SK-N-DZ (cell line): Measurements from ENCODE around the gene RAPGEF6.
A peak's percentile ranks its signal among the peaks of the same experiment; 100 is the strongest.

Experiments used
- DNase-seq: peaks from one replicate; pipeline ENCODE4 v3.0.0-alpha.2; 2015; ENCODE audit warnings: low spot score

The RAPGEF6 gene

GRCh38 chr5:131541762-131542161 lies 93.3 kb downstream of the RAPGEF6 start:
- no peak for DNase-seq

GRCh38 chr5:131541071-131541470 lies 94.0 kb downstream of the RAPGEF6 start:
- DNase-seq = no peak

- DNase-seq = no peak
These were observed 95.8 kb downstream of the RAPGEF6 start for GRCh38 chr5:131539251-131539650.

- DNase-seq = no peak
These were observed 96.8 kb downstream of the RAPGEF6 start for GRCh38 chr5:131538177-131538593.

GRCh38 chr5:131536850-131537448 lies 98.1 kb downstream of the RAPGEF6 start:
- DNase-seq = no peak

- peak; percentile 32 for DNase-seq
These were observed 98.7 kb downstream of the RAPGEF6 start for GRCh38 chr5:131536211-131536826.

- no peak for DNase-seq
These were observed 100.1 kb downstream of the RAPGEF6 start for GRCh38 chr5:131534974-131535373.

GRCh38 chr5:131533836-131534235 lies 101.2 kb downstream of the RAPGEF6 start:
- DNase-seq = no peak

GRCh38 chr5:131532031-131532640 lies 102.9 kb downstream of the RAPGEF6 start:
- DNase-seq = no peak

- no peak for DNase-seq
These were observed 104.2 kb downstream of the RAPGEF6 start for GRCh38 chr5:131530706-131531331.

- DNase-seq = no peak
These were observed 106.3 kb downstream of the RAPGEF6 start for GRCh38 chr5:131528682-131529081.

- no peak for DNase-seq
These were observed 109.2 kb downstream of the RAPGEF6 start for GRCh38 chr5:131525805-131526204.

- no peak for DNase-seq
These were observed 110.6 kb downstream of the RAPGEF6 start for GRCh38 chr5:131524431-131524830.

- DNase-seq = peak; percentile 37
These were observed 111.4 kb downstream of the RAPGEF6 start for GRCh38 chr5:131523500-131524185.

GRCh38 chr5:131521252-131521651 lies 113.8 kb downstream of the RAPGEF6 start:
- DNase-seq = no peak

- DNase-seq = no peak
These were observed 119.7 kb downstream of the RAPGEF6 start for GRCh38 chr5:131515348-131515747.

GRCh38 chr5:131514316-131515283 lies 120.4 kb downstream of the RAPGEF6 start:
- DNase-seq = no peak

- no peak for DNase-seq
These were observed 121.2 kb downstream of the RAPGEF6 start for GRCh38 chr5:131513780-131514179.

- no peak for DNase-seq
These were observed 123.1 kb downstream of the RAPGEF6 start for GRCh38 chr5:131511934-131512333.

GRCh38 chr5:131509801-131510200 lies 125.2 kb downstream of the RAPGEF6 start:
- DNase-seq = no peak
